HEK293T (cell line): Measurements from ENCODE around the gene PIN1.
"Not testable (repeated sequence)": the region's sequence is repeated elsewhere in the genome, so short reads cannot be mapped to it uniquely, and the experiment has no call there.

Source experiments
- FOXK2 ChIP-seq: fragments of 450-650 bp; IDR thresholded peaks from 2 replicates; pipeline ENCODE4 v1.6.1; 2016; ENCODE audit warnings: mild to moderate bottlenecking
- FOXM1 ChIP-seq: fragments of 450-650 bp; IDR thresholded peaks from 2 replicates; pipeline ENCODE4 v1.6.1; 2017; ENCODE audit warnings: mild to moderate bottlenecking, borderline replicate concordance
- TF ChIP-seq, protein P1 (sequence below): fragments of 450-650 bp; IDR thresholded peaks from 2 replicates; pipeline ENCODE4 v1.6.1; 2016

DNA sequence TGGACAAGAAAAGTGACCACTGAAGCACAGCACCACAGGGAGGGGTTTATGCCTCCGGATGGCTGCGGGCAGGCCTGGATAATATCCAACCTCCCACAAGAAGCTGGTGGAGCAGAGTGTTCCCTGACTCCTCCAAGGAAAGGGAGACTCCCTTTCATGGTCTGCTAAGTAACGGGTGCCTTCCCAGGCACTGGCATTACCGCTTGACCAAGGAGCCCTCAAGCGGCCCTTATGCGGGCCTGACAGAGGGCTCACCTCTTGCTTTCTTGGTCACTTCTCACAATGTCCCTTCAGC lies 44.1 kb upstream of the PIN1 start:
- not testable (repeated sequence) for TF ChIP-seq FOXK2, FOXM1
- TF ChIP-seq, protein P1, sequence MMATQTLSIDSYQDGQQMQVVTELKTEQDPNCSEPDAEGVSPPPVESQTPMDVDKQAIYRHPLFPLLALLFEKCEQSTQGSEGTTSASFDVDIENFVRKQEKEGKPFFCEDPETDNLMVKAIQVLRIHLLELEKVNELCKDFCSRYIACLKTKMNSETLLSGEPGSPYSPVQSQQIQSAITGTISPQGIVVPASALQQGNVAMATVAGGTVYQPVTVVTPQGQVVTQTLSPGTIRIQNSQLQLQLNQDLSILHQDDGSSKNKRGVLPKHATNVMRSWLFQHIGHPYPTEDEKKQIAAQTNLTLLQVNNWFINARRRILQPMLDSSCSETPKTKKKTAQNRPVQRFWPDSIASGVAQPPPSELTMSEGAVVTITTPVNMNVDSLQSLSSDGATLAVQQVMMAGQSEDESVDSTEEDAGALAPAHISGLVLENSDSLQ, result not testable (repeated sequence)
